Measurements from ENCODE around the gene COL6A1.

DNA sequence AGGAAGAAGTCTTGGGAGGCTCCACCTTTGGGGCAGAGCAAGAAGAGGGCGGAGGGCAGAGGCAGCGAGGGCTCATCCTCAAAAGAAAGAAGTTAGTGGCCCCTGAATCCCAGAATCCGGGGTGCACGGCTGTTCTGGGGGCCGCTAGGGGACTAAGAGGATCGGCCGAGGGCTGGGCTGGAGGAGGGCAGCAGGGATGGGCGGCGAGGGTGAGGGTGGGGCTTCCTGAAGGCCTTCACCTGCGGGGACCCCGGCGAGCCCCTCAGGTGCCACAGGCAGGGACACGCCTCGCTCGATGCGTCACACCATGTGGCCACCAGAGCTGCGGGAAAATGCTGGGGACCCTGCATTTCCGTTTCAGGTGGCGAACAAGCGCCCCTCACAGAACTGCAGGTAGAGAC lies 23.9 kb downstream of the COL6A1 start:
- TF ChIP-seq CTCF (IDR thresholded peaks at IDR 0.05) (no peak), POLR2A (IDR thresholded peaks at IDR 0.05; ENCODE audit: low read length) (no peak), RNF2 (IDR thresholded peaks at IDR 0.05; ENCODE audit: borderline replicate concordance, low read depth) (no peak), MYC (IDR thresholded peaks at IDR 0.05; ENCODE audit: borderline replicate concordance, low read length) (no peak), RAD21 (conservative IDR thresholded peaks at IDR 0.05 in 1 of 2, IDR thresholded peaks at IDR 0.05 in 1 of 2) (no peak), JUNB (IDR thresholded peaks at IDR 0.05) (no peak), ZFP36 (IDR thresholded peaks at IDR 0.05; ENCODE audit: borderline replicate concordance, partially characterized antibody) (no peak), ZSCAN20 (CRISPR knock-in tag; IDR thresholded peaks at IDR 0.05) (no peak), KDM1A (IDR thresholded peaks at IDR 0.05; ENCODE audit: low read depth) (no peak), RFX5 (IDR thresholded peaks at IDR 0.05) (no peak), ELK1 (IDR thresholded peaks at IDR 0.05; ENCODE audit: low read depth, low read length) (no peak), CHD2 (IDR thresholded peaks at IDR 0.05; ENCODE audit: low read length, partially characterized antibody) (no peak), NR3C1 (IDR thresholded peaks at IDR 0.05) (no peak)
- TF ChIP-seq, protein P1, sequence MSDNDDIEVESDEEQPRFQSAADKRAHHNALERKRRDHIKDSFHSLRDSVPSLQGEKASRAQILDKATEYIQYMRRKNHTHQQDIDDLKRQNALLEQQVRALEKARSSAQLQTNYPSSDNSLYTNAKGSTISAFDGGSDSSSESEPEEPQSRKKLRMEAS (IDR thresholded peaks at IDR 0.05): no peak

Measured in A549 (cell line).